Stimulated activated CD4-positive, alpha-beta T cell treated with anti-CD3 and anti-CD28 coated beads, Interleukin-12 subunit alpha, Interleukin-12 subunit beta, amount 100 ng/mL, for 48 hours (primary cell): ENCODE data around the gene PRELID3B.
"Not testable (repeated sequence)": the region's sequence is repeated elsewhere in the genome, so short reads cannot be mapped to it uniquely, and the experiment has no call there.

Experiments used
- DNase-seq, 3 donors: peaks; one replicate each; pipeline ENCODE4 v3.0.0-alpha.2; 2020; ENCODE audit warnings: low read depth in 2 of 3, low spot score in 1 of 3

The PRELID3B gene

GRCh38 chr20:59050437-59050836 is 7.9 kb upstream of the PRELID3B start:
- no peak for DNase-seq

- no peak for DNase-seq
These were observed 6.1 kb upstream of the PRELID3B start for GRCh38 chr20:59048681-59049030.

- no peak for DNase-seq
These were observed 5.5 kb upstream of the PRELID3B start for GRCh38 chr20:59047938-59048680.

GRCh38 chr20:59046862-59047261 is 4.3 kb upstream of the PRELID3B start:
- DNase-seq: no peak

- no peak for DNase-seq
These were observed 2.2 kb upstream of the PRELID3B start for GRCh38 chr20:59044796-59045195.

DNA sequence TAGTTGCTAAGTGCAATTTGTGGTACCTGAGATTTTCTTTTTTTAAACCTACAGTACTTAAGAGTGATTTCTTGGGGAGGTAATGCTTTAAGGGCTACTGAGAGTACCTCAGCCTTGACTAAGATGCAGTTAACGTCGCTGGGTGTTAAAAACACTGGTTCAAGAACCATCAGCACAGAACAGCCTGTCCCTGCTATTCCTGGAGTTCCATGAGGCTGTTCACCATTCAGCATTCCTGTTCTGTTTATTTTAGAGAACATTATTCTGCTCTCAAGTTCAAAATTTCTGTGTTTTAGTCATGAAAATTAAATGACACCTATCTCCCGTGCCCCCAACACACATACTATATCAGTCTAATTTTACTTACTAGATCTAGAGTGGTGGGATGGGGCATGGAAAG is 1.7 kb upstream of the PRELID3B start:
- DNase-seq: no peak

DNA sequence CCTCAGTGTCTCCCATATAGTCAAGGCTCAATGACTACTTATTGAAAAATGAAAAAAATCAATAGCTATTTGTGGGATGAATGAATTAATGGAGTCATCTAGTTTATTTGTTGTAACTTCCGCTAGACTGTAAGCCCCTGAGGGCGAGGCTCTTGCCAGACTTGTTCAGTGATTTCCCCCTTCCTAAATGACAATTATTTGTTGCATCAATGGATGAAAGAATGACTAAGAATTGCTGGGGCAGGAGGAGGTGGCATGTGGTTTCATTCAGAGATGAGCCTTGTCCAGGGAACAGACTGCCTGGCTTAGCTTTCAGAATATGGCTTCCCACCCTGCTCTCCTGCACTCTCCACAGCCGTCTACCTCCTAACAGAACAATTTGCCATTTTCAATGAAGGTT is 1.1 kb upstream of the PRELID3B start:
- DNase-seq: no peak

DNA sequence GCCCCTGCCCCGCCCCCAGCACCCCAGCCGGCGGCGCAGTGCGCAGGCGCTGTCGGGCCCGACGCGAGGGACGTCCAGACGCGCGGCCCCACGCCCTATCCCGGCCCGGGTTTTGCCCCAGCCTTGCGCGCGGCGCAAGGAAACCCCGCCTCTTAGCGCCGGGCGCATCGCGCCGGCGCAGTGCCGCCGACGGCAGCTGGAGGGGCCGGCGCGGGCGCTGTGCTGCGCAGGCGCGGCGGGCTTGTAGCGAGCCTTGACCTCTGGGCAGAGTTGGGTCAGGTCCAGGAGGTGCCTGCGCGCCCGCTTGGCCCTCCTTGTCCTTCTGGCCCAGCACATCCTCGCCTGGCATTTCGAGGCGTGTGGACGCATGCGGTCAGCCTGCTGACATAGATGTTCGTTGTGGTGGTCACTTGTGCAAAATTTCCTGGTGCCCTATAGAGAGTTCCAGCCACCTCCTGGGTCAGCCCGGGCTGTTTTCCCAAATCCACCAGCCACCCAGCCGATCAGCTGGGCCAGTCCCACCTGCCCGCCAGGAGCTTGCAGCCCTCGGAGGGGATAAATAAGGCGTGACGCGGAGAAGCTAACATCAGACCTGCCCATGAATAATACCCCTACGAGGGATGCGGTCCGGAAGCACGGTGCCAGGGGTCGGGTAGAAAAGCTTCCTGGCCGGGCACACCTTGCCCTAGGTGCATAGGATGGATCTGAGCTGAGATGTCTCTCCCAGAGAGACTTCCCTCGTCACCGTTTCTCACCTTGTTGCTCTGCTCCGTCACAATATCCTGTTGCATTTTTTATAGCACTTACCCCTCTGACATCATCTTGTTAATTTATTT is 428 bp upstream of the PRELID3B start:
- peak; percentile 86 to 92 (median 87) for DNase-seq

DNA sequence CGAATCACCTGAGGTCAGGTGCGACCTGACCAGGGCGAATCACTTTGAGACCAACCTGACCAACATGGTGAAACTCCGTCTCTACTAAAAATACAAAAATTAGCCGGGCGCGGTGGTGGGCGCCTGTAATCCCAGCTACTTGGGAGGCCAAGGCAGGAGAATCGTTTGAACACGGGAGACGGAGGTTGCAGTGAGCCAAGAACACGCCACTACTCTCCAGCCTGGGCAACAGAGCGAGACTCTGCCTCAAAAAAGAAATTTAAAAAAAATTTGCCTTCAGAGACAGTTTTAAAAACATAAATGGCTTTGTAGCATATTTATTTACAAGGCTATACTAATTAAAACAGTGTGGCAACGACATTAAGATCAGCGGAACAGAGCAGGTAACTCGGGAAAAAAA is 1.1 kb downstream of the PRELID3B start:
- DNase-seq: not testable (repeated sequence)

DNA sequence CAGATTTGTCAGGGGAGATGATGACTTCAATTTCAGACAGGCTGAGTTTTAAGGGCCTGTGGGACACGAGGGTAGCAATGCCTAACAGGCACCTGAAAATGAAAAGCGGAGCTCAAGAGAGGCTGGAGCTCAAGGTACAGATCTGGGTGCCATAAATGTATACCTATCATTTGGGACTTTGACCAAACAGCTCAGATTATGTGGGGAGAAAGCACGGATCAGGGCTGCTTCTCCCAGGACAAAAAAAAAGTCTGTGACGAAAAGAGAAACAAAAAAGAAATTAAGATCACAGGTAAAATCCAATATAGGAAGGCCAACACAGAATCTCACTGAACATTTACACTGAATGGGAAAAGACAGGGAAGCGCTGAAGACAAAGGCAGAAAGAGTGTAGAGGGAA is 1.9 kb downstream of the PRELID3B start:
- DNase-seq: no peak

- DNase-seq: no peak
These were observed 3.4 kb downstream of the PRELID3B start for GRCh38 chr20:59039233-59039632.

DNA sequence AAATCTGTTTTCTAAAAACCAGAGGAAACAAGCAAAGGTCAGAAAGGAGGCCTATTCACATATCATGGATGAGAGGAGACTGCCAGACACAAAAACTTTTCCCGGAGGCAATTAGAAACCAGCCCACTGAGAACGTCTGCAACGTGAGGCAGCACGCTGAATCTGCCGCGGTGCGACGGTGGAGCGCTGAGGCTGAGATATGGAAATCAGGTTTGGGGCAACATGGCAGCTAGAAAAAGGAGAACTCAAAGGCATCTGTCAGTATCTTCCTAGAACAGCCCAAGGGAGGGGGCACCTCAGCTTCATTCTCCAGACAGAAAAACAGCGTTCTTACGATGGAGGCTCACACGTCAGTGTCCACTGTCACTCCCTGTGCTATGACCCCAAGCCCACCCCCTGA is 5.2 kb downstream of the PRELID3B start:
- DNase-seq: no peak

DNA sequence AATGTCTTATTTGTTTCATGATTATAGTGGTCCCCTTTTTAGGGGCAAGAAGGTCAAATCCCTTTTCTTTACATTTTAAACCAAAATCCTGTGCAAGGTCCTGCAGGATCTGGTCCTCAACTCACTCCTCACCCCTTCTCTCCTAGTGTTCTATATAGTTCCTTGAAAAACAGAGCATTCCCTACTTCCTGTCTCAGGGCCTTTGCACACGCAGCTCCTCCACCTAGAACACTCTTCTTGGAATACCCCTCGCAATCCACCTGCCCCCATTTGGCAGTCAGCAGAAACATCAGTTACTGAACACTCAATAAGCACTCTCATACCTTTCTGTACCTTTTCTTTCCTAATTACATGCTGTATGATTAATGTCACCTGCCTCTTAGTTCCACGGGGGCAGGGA is 7.2 kb downstream of the PRELID3B start:
- DNase-seq: no peak

- no peak for DNase-seq
These were observed 8.9 kb downstream of the PRELID3B start for GRCh38 chr20:59033616-59034165.

- DNase-seq: no peak
These were observed 9.5 kb downstream of the PRELID3B start for GRCh38 chr20:59033093-59033492.

DNA sequence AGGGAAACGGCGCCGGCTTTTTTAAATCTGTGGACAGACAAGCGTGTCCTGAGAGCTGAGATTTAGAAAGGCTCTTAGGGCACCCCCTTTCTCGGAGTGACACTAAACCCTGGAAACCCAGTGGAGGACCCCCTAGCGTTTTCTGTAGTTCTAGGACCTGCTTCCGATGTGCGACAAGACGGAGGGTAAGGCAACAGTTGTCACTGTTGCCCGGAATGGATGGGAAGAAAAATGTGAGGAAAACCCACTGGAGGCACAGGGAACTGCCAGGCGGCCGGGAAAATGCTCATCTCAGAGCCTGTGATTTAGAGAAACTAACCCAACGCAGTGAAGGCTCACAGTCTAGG is 9.9 kb downstream of the PRELID3B start:
- DNase-seq: no peak

DNA sequence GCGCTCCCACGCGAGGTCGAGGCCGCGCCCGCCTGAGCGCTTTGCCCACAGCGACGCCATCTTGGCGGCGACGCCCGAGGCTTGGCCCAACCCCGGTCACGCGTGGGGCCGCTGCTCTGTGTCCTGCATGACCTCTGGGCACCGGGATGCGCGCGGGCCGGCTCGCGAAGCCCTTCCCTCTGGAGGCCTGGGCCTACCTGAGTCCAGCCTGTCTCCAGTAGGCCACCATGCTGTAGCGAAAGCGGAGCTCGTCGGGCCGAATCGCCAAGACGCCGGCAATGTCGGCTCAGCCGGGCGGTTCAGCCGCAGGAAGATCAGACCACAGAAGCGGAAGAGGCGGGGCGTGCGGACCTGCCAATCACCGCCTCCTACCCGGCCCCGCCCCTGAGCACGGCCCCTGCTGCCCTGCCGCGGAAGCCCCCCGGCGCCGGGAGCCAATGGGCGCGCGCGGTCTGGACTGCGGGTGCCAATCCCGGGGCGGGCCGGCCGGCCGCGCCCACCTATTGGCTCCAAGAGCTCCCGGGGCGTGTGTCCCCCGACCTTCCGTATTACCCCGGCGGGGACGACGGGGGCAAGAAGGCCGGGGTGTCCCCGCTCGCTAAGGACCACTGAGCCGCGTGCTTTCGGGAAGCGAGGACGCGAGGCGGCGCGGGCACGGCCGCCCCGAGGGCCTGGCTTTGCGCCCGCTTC is 10.4 kb downstream of the PRELID3B start, which contains the start of gene ATP5F1E:
TSS of gene ATP5F1E (minus strand) at position 313 of the 690 bp plus-strand sequence. CDS start at position 229, 84 bp downstream.
- DNase-seq: peak; percentile 89 to 97 (median 89)

DNA sequence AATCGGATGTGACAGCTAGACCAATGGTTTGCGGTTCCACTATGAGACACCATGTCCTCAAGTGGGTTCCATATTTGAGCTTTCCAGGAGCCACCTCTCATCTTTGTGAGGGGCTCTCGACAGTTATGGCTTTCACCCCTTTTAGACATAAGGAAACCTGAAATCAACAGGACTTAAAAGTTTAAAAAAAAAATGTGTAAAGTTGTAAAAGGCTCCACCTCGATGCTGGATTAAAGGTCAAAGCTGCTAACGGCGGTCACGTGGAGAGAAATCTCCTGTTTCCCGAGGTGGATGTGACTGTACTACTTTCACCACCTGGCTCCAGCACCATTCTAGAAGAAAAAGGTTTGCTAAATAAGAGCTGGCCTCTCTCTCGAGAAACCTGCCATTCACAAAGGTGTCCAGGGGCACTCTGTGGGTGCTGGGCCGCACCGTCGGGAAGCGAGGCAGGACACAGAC is 11.0 kb downstream of the PRELID3B start:
- no peak for DNase-seq

GRCh38 chr20:59030911-59031563 is 11.5 kb downstream of the PRELID3B start:
- no peak for DNase-seq

GRCh38 chr20:59028812-59029211 is 13.8 kb downstream of the PRELID3B start:
- DNase-seq: no peak

DNA sequence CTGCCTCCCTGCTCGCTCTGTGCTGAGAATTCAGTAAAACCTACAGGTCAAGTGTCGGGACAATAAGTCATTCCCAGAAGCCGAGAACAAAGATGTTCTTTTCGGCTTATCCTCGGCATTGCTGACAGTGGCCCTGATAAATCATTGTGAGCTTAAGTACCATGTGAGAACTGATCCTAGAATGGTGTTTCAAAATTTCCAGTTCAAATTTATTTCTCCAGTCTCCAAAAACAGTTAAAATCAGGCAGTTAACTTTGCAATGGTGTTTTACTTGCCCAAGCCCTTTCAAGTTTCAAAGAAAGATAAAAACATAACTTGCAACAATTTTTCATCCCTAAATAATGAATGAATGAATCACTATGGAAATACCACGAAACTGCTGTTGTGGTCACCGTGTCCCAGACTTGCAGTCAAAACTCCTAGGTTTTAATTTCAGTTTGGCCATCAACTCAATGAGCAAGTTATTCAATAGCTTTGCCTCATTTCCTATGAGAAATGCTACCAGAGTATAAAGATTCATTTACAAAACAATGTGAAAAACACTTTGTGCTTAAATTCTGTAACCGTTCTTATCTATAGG is 14.8 kb downstream of the PRELID3B start:
- DNase-seq: no peak
